GM21529 (cell line): ENCODE measurements around the gene UXS1.

Experiments
- ATAC-seq: cut with Tn5 transposase; IDR thresholded peaks from one replicate; pipeline ENCODE4 v1.9.1; 2021; ENCODE audit not compliant: unreplicated experiment

UXS1 gene

DNA sequence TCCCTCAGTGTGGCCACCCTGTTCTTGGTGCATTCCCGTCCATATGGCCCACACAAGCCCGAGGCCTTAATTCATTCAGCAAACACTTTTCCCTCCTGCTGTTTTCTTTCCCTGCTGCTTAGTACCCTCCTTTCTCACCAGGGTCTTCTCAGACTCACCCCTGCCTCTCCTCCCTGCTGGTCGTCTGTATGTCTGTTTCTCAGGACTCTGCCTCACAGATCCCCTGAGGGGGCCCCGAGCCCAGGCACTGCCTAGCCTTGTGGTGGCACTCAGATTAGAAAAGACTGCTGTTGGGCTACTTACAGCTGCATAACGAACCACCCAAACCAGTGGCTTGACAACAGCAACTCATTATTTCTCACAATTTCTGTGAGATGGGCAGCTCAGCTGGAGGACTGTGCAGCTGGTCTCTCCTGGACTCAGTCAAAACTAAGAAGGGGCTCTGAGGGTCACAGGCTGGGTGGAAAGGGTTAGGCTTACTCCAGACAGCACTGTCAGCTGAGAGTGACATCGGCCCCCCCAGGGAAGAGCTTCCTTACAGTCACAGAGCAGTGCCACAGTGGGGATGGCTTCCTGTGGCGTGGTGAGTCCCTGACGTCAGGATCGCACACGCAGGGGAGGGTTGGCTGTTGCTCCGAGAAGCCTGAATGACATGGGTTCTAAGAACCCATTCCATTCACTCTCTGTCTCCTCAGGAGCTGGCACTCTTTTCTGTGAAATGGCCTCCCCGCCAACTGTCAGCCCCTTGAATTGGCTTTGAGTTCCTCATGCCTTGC, 139.0 kb downstream of the UXS1 start:
- ATAC-seq, result no peak

- no peak for ATAC-seq
Observed at GRCh38 chr2:106054321-106054720, 139.8 kb downstream of the UXS1 start.

GRCh38 chr2:106053581-106053980, 140.5 kb downstream of the UXS1 start:
- ATAC-seq, result no peak

DNA sequence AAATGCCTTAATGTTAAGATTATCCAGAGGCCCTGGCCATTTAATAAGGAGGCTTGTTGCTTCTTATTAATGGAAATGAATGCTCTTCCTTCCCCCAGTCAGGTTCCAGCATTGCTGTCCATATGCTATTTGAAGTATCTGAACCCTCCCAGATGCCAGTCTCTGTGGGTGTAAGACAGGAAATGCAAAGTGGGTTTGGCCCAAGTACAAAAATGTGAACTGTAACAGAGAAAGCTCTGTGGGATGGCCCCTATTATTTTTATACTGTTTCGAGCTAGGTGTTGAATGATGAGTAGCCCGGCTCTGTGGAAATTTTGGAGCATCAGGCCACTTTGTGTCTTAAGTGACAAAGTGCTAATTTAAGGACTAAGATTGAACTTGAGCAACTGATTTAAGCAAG, 141.0 kb downstream of the UXS1 start:
- ATAC-seq, result no peak

GRCh38 chr2:106044859-106045258, 149.2 kb downstream of the UXS1 start:
- ATAC-seq, result no peak

GRCh38 chr2:106044021-106044420, 150.1 kb downstream of the UXS1 start:
- ATAC-seq, result no peak
